Measurements from ENCODE around the gene PRPF8.

The PRPF8 gene

GRCh38 chr17:1646199-1646875 lies 38.3 kb downstream of the PRPF8 start:
- DNase-seq (ENCODE audit: low read depth in 1 of 2, low spot score in 1 of 2), result no peak
- H3K27me3 ChIP-seq (ENCODE audit: insufficient read depth, poor library complexity, severe bottlenecking), result no peaks in the 10 kb centered on the region
- no peak overlapping the region for H3K27ac ChIP-seq (replicated peaks)
- no peak overlapping the region for H3K4me3 ChIP-seq (replicated peaks; ENCODE audit: insufficient read depth, low read length)
- no peak for TF ChIP-seq GABPA (IDR thresholded peaks at IDR 0.05; ENCODE audit: low read depth)
- TF ChIP-seq SPI1 (IDR thresholded peaks at IDR 0.05; ENCODE audit: borderline replicate concordance, low read depth), result no peak
- TF ChIP-seq, protein P1, sequence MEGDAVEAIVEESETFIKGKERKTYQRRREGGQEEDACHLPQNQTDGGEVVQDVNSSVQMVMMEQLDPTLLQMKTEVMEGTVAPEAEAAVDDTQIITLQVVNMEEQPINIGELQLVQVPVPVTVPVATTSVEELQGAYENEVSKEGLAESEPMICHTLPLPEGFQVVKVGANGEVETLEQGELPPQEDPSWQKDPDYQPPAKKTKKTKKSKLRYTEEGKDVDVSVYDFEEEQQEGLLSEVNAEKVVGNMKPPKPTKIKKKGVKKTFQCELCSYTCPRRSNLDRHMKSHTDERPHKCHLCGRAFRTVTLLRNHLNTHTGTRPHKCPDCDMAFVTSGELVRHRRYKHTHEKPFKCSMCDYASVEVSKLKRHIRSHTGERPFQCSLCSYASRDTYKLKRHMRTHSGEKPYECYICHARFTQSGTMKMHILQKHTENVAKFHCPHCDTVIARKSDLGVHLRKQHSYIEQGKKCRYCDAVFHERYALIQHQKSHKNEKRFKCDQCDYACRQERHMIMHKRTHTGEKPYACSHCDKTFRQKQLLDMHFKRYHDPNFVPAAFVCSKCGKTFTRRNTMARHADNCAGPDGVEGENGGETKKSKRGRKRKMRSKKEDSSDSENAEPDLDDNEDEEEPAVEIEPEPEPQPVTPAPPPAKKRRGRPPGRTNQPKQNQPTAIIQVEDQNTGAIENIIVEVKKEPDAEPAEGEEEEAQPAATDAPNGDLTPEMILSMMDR (IDR thresholded peaks at IDR 0.05; ENCODE audit: insufficient read depth, low read length), result no peak
- TF ChIP-seq, protein P2, sequence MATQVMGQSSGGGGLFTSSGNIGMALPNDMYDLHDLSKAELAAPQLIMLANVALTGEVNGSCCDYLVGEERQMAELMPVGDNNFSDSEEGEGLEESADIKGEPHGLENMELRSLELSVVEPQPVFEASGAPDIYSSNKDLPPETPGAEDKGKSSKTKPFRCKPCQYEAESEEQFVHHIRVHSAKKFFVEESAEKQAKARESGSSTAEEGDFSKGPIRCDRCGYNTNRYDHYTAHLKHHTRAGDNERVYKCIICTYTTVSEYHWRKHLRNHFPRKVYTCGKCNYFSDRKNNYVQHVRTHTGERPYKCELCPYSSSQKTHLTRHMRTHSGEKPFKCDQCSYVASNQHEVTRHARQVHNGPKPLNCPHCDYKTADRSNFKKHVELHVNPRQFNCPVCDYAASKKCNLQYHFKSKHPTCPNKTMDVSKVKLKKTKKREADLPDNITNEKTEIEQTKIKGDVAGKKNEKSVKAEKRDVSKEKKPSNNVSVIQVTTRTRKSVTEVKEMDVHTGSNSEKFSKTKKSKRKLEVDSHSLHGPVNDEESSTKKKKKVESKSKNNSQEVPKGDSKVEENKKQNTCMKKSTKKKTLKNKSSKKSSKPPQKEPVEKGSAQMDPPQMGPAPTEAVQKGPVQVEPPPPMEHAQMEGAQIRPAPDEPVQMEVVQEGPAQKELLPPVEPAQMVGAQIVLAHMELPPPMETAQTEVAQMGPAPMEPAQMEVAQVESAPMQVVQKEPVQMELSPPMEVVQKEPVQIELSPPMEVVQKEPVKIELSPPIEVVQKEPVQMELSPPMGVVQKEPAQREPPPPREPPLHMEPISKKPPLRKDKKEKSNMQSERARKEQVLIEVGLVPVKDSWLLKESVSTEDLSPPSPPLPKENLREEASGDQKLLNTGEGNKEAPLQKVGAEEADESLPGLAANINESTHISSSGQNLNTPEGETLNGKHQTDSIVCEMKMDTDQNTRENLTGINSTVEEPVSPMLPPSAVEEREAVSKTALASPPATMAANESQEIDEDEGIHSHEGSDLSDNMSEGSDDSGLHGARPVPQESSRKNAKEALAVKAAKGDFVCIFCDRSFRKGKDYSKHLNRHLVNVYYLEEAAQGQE (IDR thresholded peaks at IDR 0.05; ENCODE audit: insufficient replicate concordance, low read depth), result no peak
- no peak for TF ChIP-seq POLR2AphosphoS5 (IDR thresholded peaks at IDR 0.05; ENCODE audit: low read depth)

DNA sequence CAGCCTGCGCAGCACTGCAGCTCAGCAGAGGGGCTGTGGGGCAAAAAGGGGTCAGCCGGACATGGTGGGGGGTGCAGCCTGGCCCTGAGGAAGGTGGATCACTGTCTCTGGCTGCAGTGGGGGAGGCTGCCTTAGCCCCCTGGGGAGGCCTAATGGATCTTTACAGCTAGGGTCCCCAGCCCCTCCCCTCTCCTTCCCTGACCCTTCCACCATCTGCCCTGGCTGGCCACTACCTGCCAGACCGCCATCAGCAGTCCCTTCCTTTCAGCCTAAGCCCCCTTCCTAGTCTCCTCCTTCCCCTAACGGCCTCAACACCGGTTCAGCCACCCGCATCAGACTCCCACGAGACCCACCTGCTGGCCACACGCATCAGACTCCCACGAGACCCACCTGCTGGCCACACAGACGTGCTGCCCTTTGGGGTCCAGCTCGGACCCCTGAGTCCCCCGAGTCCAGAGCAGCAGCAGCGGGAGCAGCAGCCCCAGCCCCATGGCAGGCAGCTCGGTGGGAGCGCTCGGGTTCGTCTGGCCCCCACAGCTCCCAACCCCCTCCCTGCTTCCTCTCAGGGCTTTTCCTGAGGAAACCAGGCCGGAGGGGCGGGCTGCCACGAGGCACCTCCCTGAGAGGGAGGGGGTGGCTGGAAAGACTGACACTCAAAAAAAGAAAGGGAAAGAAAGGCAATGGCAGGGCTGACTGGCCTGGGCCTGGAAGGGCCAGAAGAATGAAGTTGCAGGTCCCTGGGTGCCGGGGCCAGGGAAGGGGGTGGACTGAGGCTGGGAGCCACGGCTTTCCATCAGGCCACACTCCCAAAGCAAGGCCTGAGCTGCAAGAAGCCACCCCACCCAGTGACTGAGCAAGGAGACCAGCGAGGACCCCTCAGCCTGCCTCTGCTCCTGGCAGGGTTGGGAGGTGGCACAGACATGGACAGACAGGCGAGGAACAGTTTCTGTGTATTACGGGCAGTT lies 39.2 kb downstream of the PRPF8 start, which contains the start of gene SCARF1:
SCARF1 (minus strand) TSS at position 526 of the 965 bp plus-strand sequence; CDS start at position 491, 35 bp downstream.
- Histone ChIP-seq H3K4me3 (replicated peaks; ENCODE audit: insufficient read depth, low read length) (no peak within 1 kb of the TSS), H3K27ac (replicated peaks) (no peak within 1 kb of the TSS), H3K27me3 (ENCODE audit: insufficient read depth, poor library complexity, severe bottlenecking) (no peaks in the 10 kb centered on the region)
- no peak for DNase-seq (ENCODE audit: low read depth in 1 of 2, low spot score in 1 of 2)
- no peak for TF ChIP-seq GABPA (IDR thresholded peaks at IDR 0.05; ENCODE audit: low read depth)

DNA sequence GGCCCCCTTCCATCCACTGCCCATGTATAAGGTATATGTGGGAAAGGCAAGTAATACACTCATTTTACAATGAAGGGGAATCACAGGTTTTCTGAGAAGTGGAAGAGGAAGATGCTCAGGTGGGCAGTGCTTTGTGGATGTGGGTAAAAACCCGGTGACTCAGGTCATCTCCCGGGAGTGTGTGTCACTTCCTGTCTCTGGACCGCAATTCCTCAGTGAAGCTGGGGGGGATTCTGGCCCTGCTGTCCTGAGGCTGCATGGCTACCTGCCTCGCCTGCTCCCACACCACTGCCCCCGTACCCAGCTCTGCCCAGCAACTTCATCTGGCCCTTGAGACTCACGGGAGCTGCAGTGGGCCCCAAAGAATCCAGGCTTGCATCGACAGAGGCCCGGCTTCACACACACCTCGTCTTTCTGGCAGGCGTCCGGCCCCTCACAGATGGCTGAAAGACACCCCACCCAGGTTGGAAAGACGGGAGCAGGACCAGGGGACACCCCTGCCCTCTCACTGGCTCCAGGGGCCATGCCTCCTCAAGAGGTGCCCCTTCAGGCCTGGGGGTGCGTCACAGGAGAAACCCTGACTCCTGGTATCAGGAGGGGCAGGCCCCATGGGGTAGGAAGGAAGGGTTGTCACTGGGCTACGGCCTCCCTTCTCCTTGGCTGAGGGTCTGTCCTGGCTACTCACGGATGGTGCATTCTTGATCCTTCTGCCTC lies 40.0 kb downstream of the PRPF8 start:
- H3K4me3 ChIP-seq (replicated peaks; ENCODE audit: insufficient read depth, low read length), result no peak overlapping the region
- no peak for TF ChIP-seq GABPA (IDR thresholded peaks at IDR 0.05; ENCODE audit: low read depth)
- TF ChIP-seq, protein P2 (IDR thresholded peaks at IDR 0.05; ENCODE audit: insufficient replicate concordance, low read depth), result no peak
- H3K27me3 ChIP-seq (ENCODE audit: insufficient read depth, poor library complexity, severe bottlenecking), result no peaks in the 10 kb centered on the region
- no peak for DNase-seq (ENCODE audit: low read depth in 1 of 2, low spot score in 1 of 2)
- H3K27ac ChIP-seq (replicated peaks), result no peak overlapping the region

- no peak for DNase-seq (ENCODE audit: low read depth in 1 of 2, low spot score in 1 of 2)
- Histone ChIP-seq H3K27ac (replicated peaks) (no peak overlapping the region), H3K4me3 (replicated peaks; ENCODE audit: insufficient read depth, low read length) (no peak overlapping the region)
Observed at GRCh38 chr17:1643999-1644492, 40.6 kb downstream of the PRPF8 start.

More at GRCh38 chr17:1643999-1644492, 40.6 kb downstream of the PRPF8 start:
- H3K27me3 ChIP-seq (ENCODE audit: insufficient read depth, poor library complexity, severe bottlenecking), result no peaks in the 10 kb centered on the region
- TF ChIP-seq SPI1 (IDR thresholded peaks at IDR 0.05; ENCODE audit: borderline replicate concordance, low read depth) (no peak), POLR2AphosphoS5 (IDR thresholded peaks at IDR 0.05; ENCODE audit: low read depth) (no peak)
- TF ChIP-seq, protein P1 (IDR thresholded peaks at IDR 0.05; ENCODE audit: insufficient read depth, low read length), result no peak
- TF ChIP-seq, protein P2 (IDR thresholded peaks at IDR 0.05; ENCODE audit: insufficient replicate concordance, low read depth), result no peak
